ENCODE results near the gene UBAC1.
"Not testable (repeated sequence)": the region's sequence is repeated elsewhere in the genome, so short reads cannot be mapped to it uniquely, and the experiment has no call there.

UBAC1 gene

DNA sequence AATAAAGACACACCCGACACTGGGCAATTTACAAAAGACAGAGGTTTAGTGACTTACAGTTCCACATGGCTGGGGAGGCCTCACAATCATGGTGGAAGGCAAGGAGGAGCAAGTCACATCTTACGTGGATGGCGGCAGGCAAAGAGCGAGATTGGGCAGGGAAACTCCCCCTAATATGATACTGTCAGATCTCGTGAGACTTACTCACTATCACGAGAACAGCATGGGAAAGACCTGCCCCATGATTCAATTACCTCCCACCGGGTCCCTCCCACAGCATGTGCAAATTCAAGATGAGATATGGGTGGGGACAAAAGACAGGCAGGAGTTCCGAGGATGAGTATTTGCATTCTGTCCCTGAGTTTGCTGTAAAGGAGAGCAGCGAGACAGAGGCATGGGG is 49.9 kb downstream of the UBAC1 start:
- not testable (repeated sequence) for DNase-seq

DNA sequence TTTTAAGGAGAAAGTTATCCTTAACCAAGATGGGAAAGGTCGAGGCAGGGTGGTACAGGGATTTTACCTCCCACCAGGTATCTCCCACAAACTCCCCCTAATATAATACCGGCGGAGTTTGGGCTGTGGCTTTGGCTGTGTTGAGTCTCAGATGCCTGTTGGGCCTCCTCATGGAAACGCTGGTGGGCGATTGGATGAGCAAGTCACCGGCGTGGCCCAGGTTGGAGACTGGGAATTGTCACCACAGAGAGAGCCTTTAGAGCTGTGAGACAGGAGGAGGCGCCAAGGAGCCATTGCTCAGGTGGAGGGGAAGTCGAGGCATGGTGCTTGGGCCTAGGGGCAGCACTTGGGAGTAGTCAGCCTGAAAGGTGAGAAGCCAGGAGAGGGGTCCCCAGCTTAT is 50.4 kb downstream of the UBAC1 start:
- DNase-seq = no peak

GRCh38 chr9:135910216-135910615 is 51.0 kb downstream of the UBAC1 start:
- no peak for DNase-seq

GRCh38 chr9:135909371-135909770 is 51.8 kb downstream of the UBAC1 start:
- no peak for DNase-seq

DNA sequence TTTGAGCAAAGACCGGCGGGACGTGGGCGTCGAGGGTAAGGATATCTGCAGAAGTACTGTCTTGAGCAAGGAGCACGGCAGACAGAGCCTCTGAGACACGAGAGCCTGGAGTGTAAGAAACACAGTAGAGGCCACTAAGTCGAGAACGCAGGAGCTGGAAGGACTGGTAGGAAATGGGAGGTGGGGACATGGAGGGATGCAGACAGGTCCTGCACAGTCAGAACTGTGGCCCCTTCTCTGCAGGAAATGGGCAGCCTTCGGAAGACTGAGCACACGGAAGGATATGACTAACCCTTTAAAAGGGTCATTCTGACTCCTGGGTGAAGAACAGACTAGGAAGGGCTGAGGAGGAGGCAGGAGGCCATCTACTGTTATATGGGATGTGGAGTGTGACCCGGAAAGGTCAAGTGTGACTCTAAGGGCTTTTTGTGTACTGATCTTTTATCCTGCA is 52.4 kb downstream of the UBAC1 start:
- DNase-seq = no peak

- no peak for DNase-seq
Measured at GRCh38 chr9:135908093-135908753, 53.0 kb downstream of the UBAC1 start.

GRCh38 chr9:135907431-135908092 is 53.6 kb downstream of the UBAC1 start, which contains the start of gene CAMSAP1:
Gene CAMSAP1 (minus strand): TSS chr9:135907546. CDS start chr9:135907159, 387 bp downstream.
- DNase-seq = peak; percentile 93

GRCh38 chr9:135907006-135907430 is 54.2 kb downstream of the UBAC1 start:
- no peak for DNase-seq

- no peak for DNase-seq
Measured at GRCh38 chr9:135906291-135907005, 54.7 kb downstream of the UBAC1 start.

- no peak for DNase-seq
Measured at GRCh38 chr9:135905380-135906258, 55.6 kb downstream of the UBAC1 start.

- DNase-seq = no peak
Measured at GRCh38 chr9:135903786-135904520, 57.2 kb downstream of the UBAC1 start.

- no peak for DNase-seq
Measured at GRCh38 chr9:135903358-135903656, 57.9 kb downstream of the UBAC1 start.

GRCh38 chr9:135902655-135903357 is 58.4 kb downstream of the UBAC1 start:
- DNase-seq = no peak

GRCh38 chr9:135901826-135902225 is 59.3 kb downstream of the UBAC1 start:
- no peak for DNase-seq

DNA sequence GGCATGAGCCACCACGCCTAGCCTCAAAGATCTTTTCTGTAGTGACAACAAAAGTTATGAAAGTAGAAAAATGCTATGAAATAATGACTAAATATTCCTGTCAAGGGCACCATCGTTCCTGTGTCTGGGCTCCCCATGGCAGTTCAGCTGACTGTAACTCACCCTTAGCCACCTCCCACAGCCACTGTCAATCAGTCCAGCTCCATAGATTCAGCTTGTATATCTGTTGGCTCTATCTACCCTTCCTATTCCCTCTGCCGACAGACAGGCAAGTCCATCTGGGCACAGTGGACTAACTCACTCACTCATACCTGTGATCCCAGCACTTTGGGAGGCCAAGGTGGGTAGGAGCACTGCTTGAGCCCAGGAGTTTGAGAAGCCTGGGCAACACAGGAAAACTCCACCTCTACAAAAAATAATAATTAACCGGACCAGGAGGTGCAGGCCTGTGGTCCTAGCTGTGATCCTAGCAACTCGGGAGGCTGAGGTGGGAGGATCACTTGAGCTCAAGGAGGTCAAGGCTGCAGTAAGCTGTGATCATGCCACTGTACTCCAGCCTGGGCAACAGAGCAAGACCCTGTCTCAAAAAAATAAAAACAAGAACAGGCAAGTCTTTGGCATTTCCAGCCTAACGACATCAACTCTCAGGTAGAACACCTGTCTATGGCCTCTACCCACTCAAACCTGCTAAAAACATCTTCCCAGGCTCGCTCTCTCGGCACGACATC is 60.0 kb downstream of the UBAC1 start:
- no peak for DNase-seq

DNA sequence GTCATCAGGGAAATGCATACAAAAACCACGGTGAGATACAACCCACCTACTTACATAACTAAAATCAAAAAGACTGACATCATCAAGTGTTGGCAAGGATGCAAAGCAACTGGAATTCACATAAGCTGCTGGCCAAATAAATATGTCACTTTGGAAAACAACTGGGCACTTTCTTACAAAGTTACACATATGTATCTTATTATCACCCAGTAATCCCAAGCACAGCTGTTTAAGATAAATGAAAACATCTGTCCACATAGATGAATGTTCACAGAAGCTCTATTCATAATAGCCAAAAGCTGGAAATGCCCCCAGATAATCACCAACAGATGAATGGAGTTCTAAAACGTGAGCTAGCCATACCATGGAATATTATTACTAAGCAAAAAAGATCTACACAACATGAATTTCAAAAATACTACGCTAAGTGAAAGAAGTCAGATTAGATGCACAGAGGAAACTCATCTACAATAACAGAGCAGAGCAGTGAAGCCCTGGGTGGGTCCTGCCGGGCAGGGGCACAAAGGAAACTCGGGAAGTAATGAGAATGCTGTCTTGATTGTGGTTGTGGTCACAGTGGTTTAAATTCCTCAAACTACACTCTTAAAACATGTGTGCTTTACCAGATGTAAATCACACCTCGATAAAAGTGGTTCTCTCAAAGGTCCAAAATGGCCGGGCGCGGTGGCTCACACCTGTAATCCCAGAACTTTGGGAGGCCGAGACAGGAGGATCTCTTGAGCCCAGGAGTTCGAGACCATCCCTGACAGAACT is 62.4 kb downstream of the UBAC1 start:
- DNase-seq = no peak

DNA sequence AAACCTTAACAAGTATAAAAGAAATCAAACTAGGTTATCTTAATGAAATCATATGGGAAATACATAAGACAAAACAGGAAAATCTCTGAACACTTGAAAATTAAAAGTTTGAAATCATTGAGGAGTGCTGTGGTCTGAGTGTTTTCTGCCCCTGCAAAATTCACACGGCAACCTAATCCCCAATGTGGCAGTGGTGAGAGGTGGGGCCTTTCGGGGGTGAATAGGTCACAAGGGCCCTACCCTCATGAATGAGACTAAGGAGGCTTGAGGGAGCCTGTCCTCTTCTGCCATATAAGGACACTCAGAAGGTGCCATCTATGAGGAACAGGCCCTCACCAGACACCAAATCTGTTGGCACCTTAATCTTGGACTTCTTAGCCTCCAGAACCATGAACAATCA is 64.5 kb downstream of the UBAC1 start:
- no peak for DNase-seq

DNA sequence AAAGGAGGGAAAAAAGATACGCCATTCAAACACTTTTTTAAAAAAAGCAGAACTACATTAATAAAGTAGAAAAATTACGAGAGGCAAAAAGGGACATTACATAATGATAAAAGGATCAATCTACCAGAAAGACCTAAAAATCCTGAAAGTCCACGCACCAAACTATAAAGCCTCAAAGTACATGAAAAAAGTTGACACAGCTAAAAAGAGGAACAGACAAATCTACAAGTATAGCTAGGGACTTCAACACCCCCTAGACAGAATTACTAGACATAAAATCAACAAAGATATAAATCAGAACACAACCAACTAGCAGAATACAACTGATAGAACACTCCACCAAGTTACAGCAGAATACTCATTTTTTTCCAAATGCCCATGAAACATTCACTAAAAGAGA is 65.0 kb downstream of the UBAC1 start:
- DNase-seq = no peak

DNA sequence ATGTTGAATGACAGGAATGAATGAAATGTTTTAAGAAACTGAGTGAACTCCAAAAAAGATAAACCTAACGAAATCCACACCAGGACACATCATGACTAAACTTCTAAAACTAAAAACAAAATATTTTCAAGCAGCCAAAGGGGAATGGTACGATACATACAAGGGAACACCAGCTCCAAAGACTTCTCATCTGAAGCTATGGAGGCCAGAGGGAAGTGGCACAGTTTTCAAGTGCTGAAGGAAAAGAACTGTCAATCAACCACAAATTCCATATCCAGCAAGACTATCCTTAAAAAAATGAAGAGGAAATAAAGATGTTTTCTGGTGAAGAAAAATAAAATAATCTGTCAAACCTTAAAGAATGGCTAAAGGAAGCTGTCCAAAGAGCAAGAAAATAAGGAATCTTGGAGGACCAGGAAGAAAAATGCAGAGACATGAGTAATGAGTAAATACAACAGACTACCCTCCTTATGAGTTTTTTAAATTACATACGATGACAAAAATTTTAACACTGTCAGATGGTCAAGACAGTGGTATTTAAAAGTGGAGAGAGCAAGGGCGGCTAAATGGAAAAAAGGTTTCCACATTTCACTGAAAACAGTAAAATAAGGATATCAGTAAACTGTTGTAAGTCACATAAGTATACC is 65.8 kb downstream of the UBAC1 start:
- DNase-seq = no peak

DNA sequence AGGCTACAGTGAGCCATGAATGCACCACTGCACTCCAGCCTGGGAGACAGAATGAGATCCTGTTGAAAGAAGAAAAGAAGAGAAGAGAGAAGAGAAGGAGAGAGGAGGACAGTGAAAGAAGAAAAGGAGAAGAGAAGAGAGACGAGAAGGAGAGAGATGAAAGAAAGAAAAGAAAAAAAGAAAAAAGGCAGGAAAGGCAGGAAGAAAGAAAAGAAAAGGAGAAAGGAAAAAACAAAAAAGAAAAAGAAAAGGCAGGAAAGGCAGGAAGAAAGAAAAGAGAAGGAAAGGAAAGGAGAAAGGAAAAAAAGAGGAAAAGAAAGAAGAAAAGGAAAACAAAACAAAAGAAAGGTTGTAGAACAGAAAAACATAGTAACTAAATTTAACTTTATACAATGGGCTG is 68.1 kb downstream of the UBAC1 start:
- DNase-seq = no peak

All from CD4-positive, alpha-beta T cell treated with Interleukin-15 for 1 hour (primary cell).